ENCODE results near the gene SLC36A4.

DNA sequence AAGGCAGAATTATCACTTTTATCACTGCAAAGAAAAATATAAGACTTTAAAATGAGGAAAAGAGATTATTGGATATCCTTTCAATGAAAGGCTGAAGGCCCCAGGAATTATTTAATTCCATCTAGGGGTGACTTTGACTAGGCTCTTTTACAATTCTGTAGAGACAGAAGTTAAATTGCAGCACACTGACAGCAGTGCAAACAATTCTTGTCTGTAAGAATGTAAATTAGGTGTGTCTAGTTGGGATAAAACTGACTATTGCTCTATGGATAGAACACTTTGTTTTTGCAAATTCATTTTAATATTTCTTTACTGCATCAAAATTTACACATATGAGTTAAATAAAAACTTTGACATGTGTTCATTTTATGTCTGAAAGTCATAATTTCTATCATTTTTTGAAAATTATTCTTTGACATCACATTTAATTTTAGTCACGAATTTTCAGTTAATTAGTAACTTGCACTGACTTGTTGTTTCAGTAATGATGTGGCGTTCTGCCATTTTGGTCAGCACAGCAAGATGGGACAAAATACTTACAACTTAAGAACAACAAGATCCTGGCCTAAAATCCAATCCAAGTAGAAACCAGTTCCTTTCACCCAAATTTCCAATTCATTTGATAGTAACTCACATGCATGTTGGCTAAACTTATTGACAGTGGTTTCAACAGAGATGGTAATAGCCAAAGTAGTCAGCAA lies 75.1 kb downstream of the SLC36A4 start:
- no peak for TF ChIP-seq POLR2AphosphoS5 (IDR thresholded peaks at IDR 0.05; ENCODE audit: low read depth, low read length)
- no peak for TF ChIP-seq POLR2A (IDR thresholded peaks at IDR 0.05; ENCODE audit: low read depth, low read length)
- TF ChIP-seq TAF1 (IDR thresholded peaks at IDR 0.05; ENCODE audit: low read depth, low read length) = no peak

All from GM12891 (cell line).